ENCODE data around the gene ZFHX3. TPM values are rescaled to one million over a fixed set of nuclear protein-coding genes. Genes with fewer than 3 reads are reported as not detected.

The ZFHX3 gene
- total and polyA plus RNA-seq, 2 donors from 2014 or later = 2.3 to 29.3 TPM

GRCh38 chr16:72768591-72768990 is 279.3 kb downstream of the ZFHX3 start:
- no peak overlapping the region for H3K27ac ChIP-seq (ENCODE audit: low read depth in 2 of 2, low read length in 2 of 2)
- DNase-seq (peak in 1 of 5 donors; percentile 20), FAIRE-seq (no peak)
- H3K36me3 ChIP-seq (ENCODE audit: control insufficient read depth in 2 of 3, insufficient read depth in 3 of 3, low read length in 3 of 3) = no peaks in the 10 kb centered on the region
- H3K4me1 ChIP-seq (ENCODE audit: control insufficient read depth in 2 of 3, insufficient read depth in 2 of 3, low read depth in 1 of 3, low read length in 3 of 3) = no peaks in the 10 kb centered on the region
- H3K27me3 ChIP-seq (ENCODE audit: control insufficient read depth, insufficient read depth, low read length) = no peaks in the 10 kb centered on the region
- H3K9ac ChIP-seq (ENCODE audit: low read length in 3 of 3) = no peak overlapping the region
- H3K4me3 ChIP-seq (ENCODE audit: low read length in 3 of 3) = no peak overlapping the region
- TF ChIP-seq CTCF (IDR thresholded peaks at IDR 0.05; ENCODE audit: borderline replicate concordance, extremely low read depth, insufficient read depth) = no peak
- no peaks in the 10 kb centered on the region for H3K9me3 ChIP-seq (ENCODE audit: control insufficient read depth in 2 of 3, insufficient read depth in 1 of 3, low read length in 3 of 3)
- intact Hi-C loops (cut with DNase I) = no loop called here

DNA sequence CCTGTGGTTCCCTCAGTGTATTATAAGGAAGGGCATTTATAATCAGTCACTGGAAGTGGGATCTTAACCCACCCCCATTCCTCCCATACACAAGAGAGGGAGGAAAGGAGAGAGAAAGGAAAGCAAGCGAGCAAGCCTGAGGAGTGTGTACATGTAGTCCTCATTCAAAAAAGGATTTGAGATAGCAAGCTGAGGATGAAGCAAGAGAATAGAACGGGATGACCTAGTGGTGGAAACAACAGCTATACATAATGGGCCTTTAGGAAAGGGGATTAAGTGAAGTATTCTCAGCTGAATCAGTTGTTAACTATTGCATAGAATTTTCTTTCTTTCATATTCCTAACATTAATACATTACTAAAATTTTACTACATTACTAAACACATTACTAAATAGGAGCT is 281.4 kb downstream of the ZFHX3 start:
- Histone ChIP-seq H3K27me3 (ENCODE audit: control insufficient read depth, insufficient read depth, low read length) (no peaks in the 10 kb centered on the region), H3K9me3 (ENCODE audit: control insufficient read depth in 2 of 3, insufficient read depth in 1 of 3, low read length in 3 of 3) (no peaks in the 10 kb centered on the region), H3K27ac (ENCODE audit: low read depth in 2 of 2, low read length in 2 of 2) (no peak overlapping the region), H3K4me1 (ENCODE audit: control insufficient read depth in 2 of 3, insufficient read depth in 2 of 3, low read depth in 1 of 3, low read length in 3 of 3) (no peaks in the 10 kb centered on the region), H3K9ac (ENCODE audit: low read length in 3 of 3) (no peak overlapping the region), H3K36me3 (ENCODE audit: control insufficient read depth in 2 of 3, insufficient read depth in 3 of 3, low read length in 3 of 3) (no peaks in the 10 kb centered on the region), H3K4me3 (ENCODE audit: low read length in 3 of 3) (no peak overlapping the region)
- FAIRE-seq (no peak), DNase-seq (no peak)
- intact Hi-C loops (cut with DNase I) = no loop called here
- TF ChIP-seq CTCF (IDR thresholded peaks at IDR 0.05; ENCODE audit: borderline replicate concordance, extremely low read depth, insufficient read depth) = no peak

DNA sequence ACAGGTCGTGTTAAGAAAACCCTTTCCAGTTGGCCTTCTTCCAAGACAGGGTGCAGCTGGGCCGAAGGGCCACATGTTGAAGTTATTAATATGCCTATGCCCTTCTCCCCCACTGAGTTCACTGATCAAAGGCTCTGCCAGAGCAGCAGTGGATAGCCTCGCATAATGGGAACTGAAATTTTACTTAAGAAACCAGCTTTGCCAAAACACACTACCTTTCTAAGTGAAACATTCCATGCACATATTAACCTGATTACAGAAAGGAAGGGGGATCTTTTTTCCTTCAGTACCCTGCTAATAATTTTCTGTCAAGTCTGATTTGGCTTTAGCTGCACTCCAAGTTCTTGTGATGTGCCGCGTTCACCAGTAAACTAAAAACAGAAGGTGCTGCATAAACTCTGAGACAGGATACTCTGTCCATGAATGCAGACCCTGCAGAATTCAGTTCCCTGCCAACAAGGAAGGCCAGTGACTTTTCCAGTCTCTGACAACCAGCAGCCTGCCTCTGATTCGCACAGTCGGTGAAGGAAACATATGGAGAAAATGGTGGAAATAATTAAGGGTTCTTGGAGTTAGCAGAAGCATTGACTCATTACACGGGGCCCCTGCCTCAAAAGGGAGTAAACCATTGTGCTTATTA is 283.8 kb downstream of the ZFHX3 start:
- Histone ChIP-seq H3K4me1 (ENCODE audit: control insufficient read depth in 2 of 3, insufficient read depth in 2 of 3, low read depth in 1 of 3, low read length in 3 of 3) (no peaks in the 10 kb centered on the region), H3K4me3 (ENCODE audit: low read length in 3 of 3) (no peak overlapping the region), H3K27me3 (ENCODE audit: control insufficient read depth, insufficient read depth, low read length) (no peaks in the 10 kb centered on the region), H3K27ac (ENCODE audit: low read depth in 2 of 2, low read length in 2 of 2) (no peak overlapping the region), H3K9ac (ENCODE audit: low read length in 3 of 3) (no peak overlapping the region), H3K36me3 (ENCODE audit: control insufficient read depth in 2 of 3, insufficient read depth in 3 of 3, low read length in 3 of 3) (no peaks in the 10 kb centered on the region), H3K9me3 (ENCODE audit: control insufficient read depth in 2 of 3, insufficient read depth in 1 of 3, low read length in 3 of 3) (no peaks in the 10 kb centered on the region)
- peak in 3 of 5 donors; percentile 18 to 69 (median 66) for DNase-seq
- intact Hi-C loops (cut with DNase I) = no loop called here
- no peak for FAIRE-seq
- no peak for TF ChIP-seq CTCF (IDR thresholded peaks at IDR 0.05; ENCODE audit: borderline replicate concordance, extremely low read depth, insufficient read depth)

DNA sequence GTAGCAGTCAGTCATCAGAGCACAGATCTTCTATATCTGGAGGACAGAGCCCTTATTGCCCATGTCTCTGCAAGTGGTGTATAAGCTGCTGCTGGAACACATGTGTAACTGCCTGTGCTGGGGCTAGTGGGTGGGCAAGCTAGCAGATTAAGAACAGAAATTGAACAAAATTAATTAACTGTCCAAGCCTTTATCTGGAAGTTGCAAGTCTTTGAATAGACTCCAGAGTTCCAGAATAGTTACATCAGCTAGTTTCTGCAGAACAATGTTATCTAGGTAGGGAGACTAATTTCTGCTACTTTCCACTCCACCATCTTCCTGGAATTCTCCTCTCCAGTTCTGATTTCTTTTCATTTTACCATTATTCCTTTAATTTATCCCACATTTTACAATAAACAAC is 287.3 kb downstream of the ZFHX3 start:
- Histone ChIP-seq H3K9ac (ENCODE audit: low read length in 3 of 3) (no peak overlapping the region), H3K36me3 (ENCODE audit: control insufficient read depth in 2 of 3, insufficient read depth in 3 of 3, low read length in 3 of 3) (no peaks in the 10 kb centered on the region), H3K27me3 (ENCODE audit: control insufficient read depth, insufficient read depth, low read length) (no peaks in the 10 kb centered on the region), H3K27ac (ENCODE audit: low read depth in 2 of 2, low read length in 2 of 2) (no peak overlapping the region), H3K4me1 (ENCODE audit: control insufficient read depth in 2 of 3, insufficient read depth in 2 of 3, low read depth in 1 of 3, low read length in 3 of 3) (no peaks in the 10 kb centered on the region), H3K9me3 (ENCODE audit: control insufficient read depth in 2 of 3, insufficient read depth in 1 of 3, low read length in 3 of 3) (peaks cover 0 to 9% (median 0%) of the 10 kb centered on the region in 3 donors), H3K4me3 (ENCODE audit: low read length in 3 of 3) (no peak overlapping the region)
- DNase-seq (no peak), FAIRE-seq (no peak)
- intact Hi-C loops (cut with DNase I) = no loop called here
- no peak for TF ChIP-seq CTCF (IDR thresholded peaks at IDR 0.05; ENCODE audit: borderline replicate concordance, extremely low read depth, insufficient read depth)

All from kidney (tissue), 14 donors.